Activated CD8-positive, alpha-beta T cell treated with anti-CD3 and anti-CD28 coated beads, Interleukin-2, amount 10 ng/mL, durations not matched to agents 7 days and 5 days (primary cell): ENCODE data around the gene ASS1. TPM values are rescaled to one million over a fixed set of nuclear protein-coding genes. Genes with fewer than 3 reads are reported as not detected.
A peak's percentile ranks its signal among the peaks of the same experiment; 100 is the strongest.

Source experiments
- ATAC-seq: fragments of 150-1000 bp; cut with Tn5 transposase; one replicate; pipeline ENCODE4 v1.10.0; 2021; ENCODE audit warnings: moderate library complexity
- CTCF ChIA-PET: fragments of 350-600 bp; sonication (Branson Sonifier 250); formaldehyde crosslinking; loops from one replicate; lab custom pipeline; 2021; ENCODE audit warnings: antibody characterized with exemption; lab: Charles Lee
- POLR2A ChIA-PET: fragments of 350-600 bp; sonication (Branson Sonifier 250); formaldehyde crosslinking; loops from one replicate; lab custom pipeline; 2021; ENCODE audit warnings: antibody characterized with exemption; lab: Charles Lee
- DNase-seq: peaks from one replicate; pipeline ENCODE4 v3.0.0-alpha.2; 2020
- H3K27ac Mint-ChIP-seq: one replicate; pipeline ENCODE4 v1.8.0; 2021; ENCODE audit warnings: mild to moderate bottlenecking, mixed read lengths
- H3K27me3 Mint-ChIP-seq: one replicate; pipeline ENCODE4 v1.8.0; 2021; ENCODE audit warnings: low read depth, mixed read lengths
- H3K36me3 Mint-ChIP-seq: one replicate; pipeline ENCODE4 v1.8.0; 2021; ENCODE audit warnings: low read depth, mixed read lengths
- H3K4me1 Mint-ChIP-seq: one replicate; pipeline ENCODE4 v1.8.0; 2021; ENCODE audit warnings: low read depth, mixed read lengths
- H3K4me3 Mint-ChIP-seq: one replicate; pipeline ENCODE4 v1.8.0; 2021; ENCODE audit warnings: mild to moderate bottlenecking, mixed read lengths
- H3K9me3 Mint-ChIP-seq: one replicate; pipeline ENCODE4 v1.8.0; 2022; ENCODE audit warnings: mixed read lengths; ENCODE audit not compliant: insufficient read depth
- total RNA-seq, 2 experiments: library from RNA; stranded (reverse); gene quantifications; one replicate each; pipeline ENCODE4 v1.2.3, GENCODE V29; 2021

ASS1 gene
- total RNA-seq, 2 experiments from 2014 or later, result 1.8 to 3.1 TPM

GRCh38 chr9:130498918-130499698, 54.3 kb downstream of the ASS1 start:
- no peak for DNase-seq
- CTCF ChIA-PET, result no interaction called here
- H3K4me1 Mint-ChIP-seq, result no peaks in the 10 kb centered on the region
- ATAC-seq, result peak; percentile 19
- POLR2A ChIA-PET, result no interaction called here
- H3K27ac Mint-ChIP-seq, result no peak overlapping the region
- H3K9me3 Mint-ChIP-seq, result peaks cover 12% of the 10 kb centered on the region
- no peak overlapping the region for H3K4me3 Mint-ChIP-seq
- peaks cover 4% of the 10 kb centered on the region for H3K36me3 Mint-ChIP-seq
- peaks cover 4% of the 10 kb centered on the region for H3K27me3 Mint-ChIP-seq

- DNase-seq (no peak), ATAC-seq (no peak)
- Mint-ChIP-seq H3K9me3 (peaks cover 11% of the 10 kb centered on the region), H3K4me1 (no peaks in the 10 kb centered on the region), H3K36me3 (peaks cover 4% of the 10 kb centered on the region), H3K27me3 (peaks cover 4% of the 10 kb centered on the region), H3K4me3 (no peak overlapping the region), H3K27ac (no peak overlapping the region)
- POLR2A ChIA-PET, result no interaction called here
- CTCF ChIA-PET, result no interaction called here
These were observed 55.1 kb downstream of the ASS1 start for GRCh38 chr9:130499804-130500263.

GRCh38 chr9:130500340-130501180, 55.8 kb downstream of the ASS1 start:
- H3K9me3 Mint-ChIP-seq, result peaks cover 4% of the 10 kb centered on the region
- ATAC-seq (no peak), DNase-seq (no peak)
- peaks cover 4% of the 10 kb centered on the region for H3K36me3 Mint-ChIP-seq
- no peaks in the 10 kb centered on the region for H3K4me1 Mint-ChIP-seq
- H3K27ac Mint-ChIP-seq, result no peak overlapping the region
- H3K4me3 Mint-ChIP-seq, result no peak overlapping the region
- POLR2A ChIA-PET, result interaction anchor here (0.7 kb wide), 1 partner anchor 16 kb away, joined by 4 read pairs; no protein-coding TSS in a partner anchor
- H3K27me3 Mint-ChIP-seq, result peaks cover 4% of the 10 kb centered on the region
- CTCF ChIA-PET, result no interaction called here

- POLR2A ChIA-PET, result no interaction called here
- CTCF ChIA-PET, result no interaction called here
- ATAC-seq, result no peak
These were observed 56.9 kb downstream of the ASS1 start for GRCh38 chr9:130501639-130502038.

GRCh38 chr9:130508218-130508617, 63.5 kb downstream of the ASS1 start:
- no peak for ATAC-seq
- Mint-ChIP-seq H3K4me1 (no peaks in the 10 kb centered on the region), H3K27me3 (peaks cover 3% of the 10 kb centered on the region), H3K27ac (no peak overlapping the region), H3K36me3 (no peaks in the 10 kb centered on the region), H3K4me3 (no peak overlapping the region), H3K9me3 (no peaks in the 10 kb centered on the region)
- CTCF ChIA-PET, result no interaction called here
- no peak for DNase-seq
- POLR2A ChIA-PET, result no interaction called here

More at GRCh38 chr9:130501639-130502038, 56.9 kb downstream of the ASS1 start:
- Mint-ChIP-seq H3K36me3 (no peaks in the 10 kb centered on the region), H3K4me1 (no peaks in the 10 kb centered on the region), H3K27me3 (no peaks in the 10 kb centered on the region), H3K9me3 (no peaks in the 10 kb centered on the region), H3K27ac (no peak overlapping the region), H3K4me3 (no peak overlapping the region)
- DNase-seq, result no peak

GRCh38 chr9:130512199-130512598, 67.4 kb downstream of the ASS1 start:
- ChIA-PET CTCF (no interaction called here), POLR2A (no interaction called here)
- no peak for ATAC-seq
- H3K4me3 Mint-ChIP-seq, result no peak overlapping the region
- no peaks in the 10 kb centered on the region for H3K36me3 Mint-ChIP-seq
- H3K27me3 Mint-ChIP-seq, result peaks cover 3% of the 10 kb centered on the region
- H3K27ac Mint-ChIP-seq, result no peak overlapping the region
- no peak for DNase-seq
- no peaks in the 10 kb centered on the region for H3K4me1 Mint-ChIP-seq
- no peaks in the 10 kb centered on the region for H3K9me3 Mint-ChIP-seq

GRCh38 chr9:130513078-130513477, 68.3 kb downstream of the ASS1 start:
- Mint-ChIP-seq H3K27me3 (peaks cover 3% of the 10 kb centered on the region), H3K36me3 (no peaks in the 10 kb centered on the region), H3K27ac (no peak overlapping the region), H3K4me1 (no peaks in the 10 kb centered on the region), H3K4me3 (no peak overlapping the region), H3K9me3 (no peaks in the 10 kb centered on the region)
- ATAC-seq (no peak), DNase-seq (no peak)
- CTCF ChIA-PET, result no interaction called here
- POLR2A ChIA-PET, result no interaction called here

- Mint-ChIP-seq H3K27me3 (no peaks in the 10 kb centered on the region), H3K9me3 (no peaks in the 10 kb centered on the region), H3K4me3 (no peak overlapping the region), H3K4me1 (no peaks in the 10 kb centered on the region), H3K27ac (no peak overlapping the region), H3K36me3 (no peaks in the 10 kb centered on the region)
- DNase-seq (no peak), ATAC-seq (no peak)
- ChIA-PET CTCF (no interaction called here), POLR2A (no interaction called here)
These were observed 73.5 kb downstream of the ASS1 start for GRCh38 chr9:130518233-130518632.

- Mint-ChIP-seq H3K4me3 (no peak overlapping the region), H3K4me1 (no peaks in the 10 kb centered on the region), H3K9me3 (no peaks in the 10 kb centered on the region), H3K27me3 (no peaks in the 10 kb centered on the region), H3K27ac (no peak overlapping the region), H3K36me3 (no peaks in the 10 kb centered on the region)
- DNase-seq (no peak), ATAC-seq (no peak)
- POLR2A ChIA-PET, result no interaction called here
- CTCF ChIA-PET, result no interaction called here
These were observed 74.4 kb downstream of the ASS1 start for GRCh38 chr9:130518943-130519799.

GRCh38 chr9:130519927-130520326, 75.2 kb downstream of the ASS1 start:
- no peak for ATAC-seq
- Mint-ChIP-seq H3K27me3 (no peaks in the 10 kb centered on the region), H3K9me3 (no peaks in the 10 kb centered on the region), H3K4me1 (no peaks in the 10 kb centered on the region), H3K36me3 (no peaks in the 10 kb centered on the region), H3K4me3 (no peak overlapping the region), H3K27ac (no peak overlapping the region)
- ChIA-PET POLR2A (no interaction called here), CTCF (no interaction called here)
- no peak for DNase-seq

GRCh38 chr9:130521715-130522114, 77.0 kb downstream of the ASS1 start:
- Mint-ChIP-seq H3K27me3 (no peaks in the 10 kb centered on the region), H3K9me3 (no peaks in the 10 kb centered on the region), H3K36me3 (no peaks in the 10 kb centered on the region), H3K4me1 (no peaks in the 10 kb centered on the region), H3K27ac (no peak overlapping the region), H3K4me3 (no peak overlapping the region)
- DNase-seq (no peak), ATAC-seq (no peak)
- ChIA-PET POLR2A (no interaction called here), CTCF (no interaction called here)
